Karpas-422 (cell line): ENCODE data around the gene RAB11B. TPM values are rescaled to one million over a fixed set of nuclear protein-coding genes. Genes with fewer than 3 reads are reported as not detected.
"Not testable (repeated sequence)": the region's sequence is repeated elsewhere in the genome, so short reads cannot be mapped to it uniquely, and the experiment has no call there.

Source experiments
- DNase-seq: peaks from one replicate; pipeline ENCODE4 v3.0.0-alpha.2; 2015
- H2AFZ ChIP-seq: fragments of 200-600 bp; sonication (generic); 2 replicates; pipeline ENCODE4 v1.6.1; 2014; ENCODE audit warnings: antibody characterized with exemption, low read length, mixed read lengths
- H3K27ac ChIP-seq: fragments of 200-600 bp; sonication (generic); 2 replicates; pipeline ENCODE4 v1.5.1; 2014; ENCODE audit warnings: mild to moderate bottlenecking, low read length, moderate library complexity
- H3K27me3 ChIP-seq: fragments of 200-600 bp; sonication (generic); 2 replicates; pipeline ENCODE4 v1.6.1; 2014; ENCODE audit warnings: low read length, mixed read lengths
- H3K36me3 ChIP-seq: fragments of 200-600 bp; sonication (generic); 2 replicates; pipeline ENCODE4 v1.6.1; 2014; ENCODE audit warnings: low read length, mixed read lengths; ENCODE audit not compliant: insufficient read depth
- H3K4me1 ChIP-seq: fragments of 200-600 bp; sonication (generic); 2 replicates; pipeline ENCODE4 v1.6.1; 2014; ENCODE audit warnings: mild to moderate bottlenecking, low read length, mixed read lengths
- H3K4me2 ChIP-seq: fragments of 200-600 bp; sonication (generic); 2 replicates; pipeline ENCODE4 v1.6.1; 2014; ENCODE audit warnings: low read length, low read depth, mild to moderate bottlenecking; ENCODE audit not compliant: poor library complexity, severe bottlenecking
- H3K4me3 ChIP-seq: fragments of 200-600 bp; sonication (generic); 2 replicates; pipeline ENCODE4 v1.5.1; 2014; ENCODE audit warnings: mild to moderate bottlenecking, antibody characterized with exemption, low read length, mixed read lengths
- H3K79me2 ChIP-seq: fragments of 200-600 bp; sonication (generic); 2 replicates; pipeline ENCODE4 v1.6.1; 2014; ENCODE audit warnings: mild to moderate bottlenecking, low read length, mixed read lengths
- H3K9ac ChIP-seq: fragments of 200-600 bp; sonication (generic); 2 replicates; pipeline ENCODE4 v1.6.0; 2014; ENCODE audit warnings: low read length
- H3K9me2 ChIP-seq: fragments of 200-600 bp; sonication (generic), shearing (Covaris generic); replicated peaks from 2 replicates; pipeline ENCODE4 v1.6.0; 2014; ENCODE audit warnings: mild to moderate bottlenecking, low read length, moderate library complexity; ENCODE audit not compliant: insufficient read depth
- H3K9me3 ChIP-seq: fragments of 300-700, 200-600 bp; sonication (generic); 2 replicates; pipeline ENCODE4 v1.6.1; 2014; ENCODE audit warnings: low read length, mixed read lengths
- H4K20me1 ChIP-seq: fragments of 200-600 bp; sonication (generic); 2 replicates; pipeline ENCODE4 v1.6.1; 2014; ENCODE audit warnings: mild to moderate bottlenecking, antibody characterized with exemption, low read length, low read depth; ENCODE audit not compliant: insufficient read depth
- total RNA-seq: library from RNA; depleted of rRNA; stranded (reverse); fragments of >200 nt; shearing (Covaris generic); gene quantifications from 2 replicates; pipeline ENCODE4 v1.2.3, GENCODE V29; 2014; ENCODE audit warnings: low replicate concordance

RAB11B gene
- total RNA-seq, 1 experiment from 2014 or later, result 23.7 TPM

- Histone ChIP-seq H2AFZ (no peak overlapping the region), H3K4me2 (no peak overlapping the region)
Observed at GRCh38 chr19:8421484-8422461, 31.6 kb downstream of the RAB11B start.

DNA sequence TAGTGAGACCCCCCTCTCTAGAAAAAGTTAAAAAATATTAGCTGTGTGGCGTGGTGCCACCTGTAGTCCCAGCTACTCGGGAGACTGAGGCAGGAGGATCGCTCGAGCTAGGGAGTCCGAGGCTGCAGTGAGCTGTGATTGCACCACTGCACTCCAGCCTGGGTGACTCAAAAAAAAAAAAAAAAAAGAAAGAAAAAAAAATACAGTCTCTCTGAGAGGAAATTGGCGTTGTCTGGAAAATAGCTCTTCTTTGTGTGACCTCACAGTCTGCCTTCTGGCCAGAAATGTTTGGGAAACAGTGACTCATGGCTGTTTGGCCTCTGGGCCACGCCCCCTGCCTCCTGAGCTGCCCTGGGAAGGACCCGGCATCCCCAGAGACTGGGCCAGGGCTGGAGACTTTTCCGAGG, 33.7 kb downstream of the RAB11B start:
- DNase-seq, result peak; percentile 39
- H3K9me3 ChIP-seq, result no peaks in the 10 kb centered on the region
- no peak overlapping the region for H3K27ac ChIP-seq
- no peak overlapping the region for H3K4me2 ChIP-seq
- H3K4me3 ChIP-seq, result no peak overlapping the region
- no peaks in the 10 kb centered on the region for H3K79me2 ChIP-seq
- no peaks in the 10 kb centered on the region for H3K4me1 ChIP-seq
- no peak overlapping the region for H2AFZ ChIP-seq
- no peaks in the 10 kb centered on the region for H3K27me3 ChIP-seq
- no peaks in the 10 kb centered on the region for H3K9me2 ChIP-seq
- no peak overlapping the region for H3K9ac ChIP-seq
- no peaks in the 10 kb centered on the region for H3K36me3 ChIP-seq
- H4K20me1 ChIP-seq, result no peaks in the 10 kb centered on the region

More at GRCh38 chr19:8421484-8422461, 31.6 kb downstream of the RAB11B start:
- Histone ChIP-seq H3K79me2 (no peaks in the 10 kb centered on the region), H3K4me1 (no peaks in the 10 kb centered on the region), H3K9me2 (no peaks in the 10 kb centered on the region), H3K27me3 (no peaks in the 10 kb centered on the region), H3K9ac (no peak overlapping the region), H3K4me3 (no peak overlapping the region), H3K27ac (no peak overlapping the region), H3K9me3 (no peaks in the 10 kb centered on the region), H4K20me1 (no peaks in the 10 kb centered on the region), H3K36me3 (no peaks in the 10 kb centered on the region)
- DNase-seq, result no peak

- not testable (repeated sequence) for H3K9me2 ChIP-seq, H3K36me3 ChIP-seq, H3K4me1 ChIP-seq, H3K9me3 ChIP-seq, H3K4me3 ChIP-seq, H3K4me2 ChIP-seq, H3K27me3 ChIP-seq, H3K9ac ChIP-seq, H2AFZ ChIP-seq, H3K27ac ChIP-seq, H4K20me1 ChIP-seq, DNase-seq, H3K79me2 ChIP-seq
Observed at GRCh38 chr19:8425331-8425730, 35.2 kb downstream of the RAB11B start.

DNA sequence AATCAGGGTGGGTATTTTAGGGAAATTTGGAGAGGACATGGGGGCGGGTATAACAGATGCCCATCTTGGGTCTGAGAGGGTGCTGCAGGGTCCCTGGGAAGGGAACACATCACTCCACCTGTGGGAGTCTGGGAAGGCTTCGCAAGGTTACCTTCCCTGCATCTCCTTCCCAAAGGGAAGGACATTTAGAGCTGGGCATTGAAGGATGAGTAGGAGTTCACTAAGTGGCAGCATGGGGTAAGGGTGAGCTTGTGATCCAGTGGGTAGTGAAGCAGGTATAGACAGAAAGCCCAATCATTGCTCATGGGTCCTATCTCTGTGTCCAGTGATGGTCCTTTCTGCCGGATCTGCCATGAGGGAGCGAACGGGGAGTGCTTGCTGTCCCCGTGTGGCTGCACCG, 36.1 kb downstream of the RAB11B start:
- Histone ChIP-seq H3K4me3 (no peak overlapping the region), H3K27me3 (no peaks in the 10 kb centered on the region), H2AFZ (no peak overlapping the region), H3K79me2 (no peaks in the 10 kb centered on the region), H3K36me3 (no peaks in the 10 kb centered on the region), H3K27ac (no peak overlapping the region), H3K9me2 (no peaks in the 10 kb centered on the region), H3K4me1 (no peaks in the 10 kb centered on the region), H3K4me2 (no peak overlapping the region), H3K9ac (no peak overlapping the region), H4K20me1 (no peaks in the 10 kb centered on the region), H3K9me3 (no peaks in the 10 kb centered on the region)
- peak; percentile 29 for DNase-seq

DNA sequence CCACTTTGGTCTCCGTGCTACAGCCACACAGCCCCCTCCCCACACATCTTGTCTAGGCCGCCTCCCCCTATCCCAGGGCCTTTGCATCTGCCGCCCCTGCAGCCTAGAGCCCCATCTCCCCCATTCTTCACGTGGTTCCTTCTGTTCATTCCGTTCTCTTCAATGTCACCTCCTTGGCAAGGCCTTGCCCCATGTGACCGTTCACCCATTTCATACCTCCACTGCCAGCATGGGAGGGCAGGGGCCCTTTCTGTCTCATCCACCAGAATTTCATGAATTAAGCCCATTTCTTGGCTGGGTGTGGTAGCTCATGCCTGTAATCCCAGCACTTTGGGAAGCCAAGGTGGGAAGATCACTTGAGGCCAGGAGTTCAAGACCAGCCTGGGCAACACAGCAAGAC, 38.9 kb downstream of the RAB11B start:
- H3K27me3 ChIP-seq, result no peaks in the 10 kb centered on the region
- H4K20me1 ChIP-seq, result no peaks in the 10 kb centered on the region
- H3K27ac ChIP-seq, result no peak overlapping the region
- H3K79me2 ChIP-seq, result no peaks in the 10 kb centered on the region
- no peak overlapping the region for H3K9ac ChIP-seq
- no peak overlapping the region for H3K4me3 ChIP-seq
- no peak for DNase-seq
- H3K9me3 ChIP-seq, result no peaks in the 10 kb centered on the region
- H3K4me2 ChIP-seq, result no peak overlapping the region
- H3K36me3 ChIP-seq, result no peaks in the 10 kb centered on the region
- no peaks in the 10 kb centered on the region for H3K9me2 ChIP-seq
- no peaks in the 10 kb centered on the region for H3K4me1 ChIP-seq
- H2AFZ ChIP-seq, result no peak overlapping the region

GRCh38 chr19:8429826-8430225, 39.7 kb downstream of the RAB11B start:
- Histone ChIP-seq H3K36me3 (no peaks in the 10 kb centered on the region), H4K20me1 (no peaks in the 10 kb centered on the region), H3K9me2 (no peaks in the 10 kb centered on the region), H3K4me3 (no peak overlapping the region), H3K79me2 (no peaks in the 10 kb centered on the region), H3K4me1 (no peaks in the 10 kb centered on the region; the same call in 1 of the 2 replicates), H3K27me3 (no peaks in the 10 kb centered on the region), H3K4me2 (no peak overlapping the region), H3K9me3 (no peaks in the 10 kb centered on the region), H2AFZ (no peak overlapping the region), H3K9ac (no peak overlapping the region), H3K27ac (no peak overlapping the region)
- DNase-seq, result no peak

GRCh38 chr19:8430650-8431049, 40.5 kb downstream of the RAB11B start:
- Histone ChIP-seq H3K36me3 (no peaks in the 10 kb centered on the region), H3K9me2 (no peaks in the 10 kb centered on the region), H3K4me2 (no peak overlapping the region), H3K79me2 (no peaks in the 10 kb centered on the region), H3K9me3 (no peaks in the 10 kb centered on the region), H3K9ac (no peak overlapping the region), H2AFZ (no peak overlapping the region), H3K4me1 (no peaks in the 10 kb centered on the region; the same call in 1 of the 2 replicates), H3K27ac (no peak overlapping the region), H3K27me3 (no peaks in the 10 kb centered on the region), H4K20me1 (no peaks in the 10 kb centered on the region), H3K4me3 (no peak overlapping the region)
- peak; percentile 16 for DNase-seq

DNA sequence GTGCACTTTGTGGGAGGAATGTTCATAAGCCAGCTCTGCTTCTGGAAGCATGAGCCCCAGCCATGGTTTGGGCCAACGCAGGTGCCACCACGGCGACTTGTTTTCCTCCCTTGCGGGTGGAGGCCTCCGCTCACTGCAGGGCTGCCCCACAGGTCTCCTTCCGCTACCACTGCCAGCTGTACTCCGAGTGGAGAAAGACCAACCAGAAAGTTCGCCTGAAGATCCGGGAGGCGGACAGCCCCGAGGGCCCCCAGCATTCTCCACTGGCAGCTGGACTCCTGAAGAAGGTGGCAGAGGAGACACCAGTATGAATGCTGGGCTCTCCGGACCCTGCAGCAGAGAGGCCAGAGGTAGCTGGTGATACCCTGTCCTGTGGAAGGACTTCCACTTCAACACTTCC, 48.1 kb downstream of the RAB11B start:
- H3K9me2 ChIP-seq, result no peaks in the 10 kb centered on the region
- no peaks in the 10 kb centered on the region; the same call in 1 of the 2 replicates for H3K4me1 ChIP-seq
- H2AFZ ChIP-seq, result no peak overlapping the region
- H3K27me3 ChIP-seq, result no peaks in the 10 kb centered on the region
- H3K9ac ChIP-seq, result no peak overlapping the region
- no peaks in the 10 kb centered on the region for H3K36me3 ChIP-seq
- no peak overlapping the region for H3K4me3 ChIP-seq
- no peak overlapping the region for H3K4me2 ChIP-seq
- no peaks in the 10 kb centered on the region for H3K9me3 ChIP-seq
- no peaks in the 10 kb centered on the region for H3K79me2 ChIP-seq
- H4K20me1 ChIP-seq, result no peaks in the 10 kb centered on the region
- DNase-seq, result no peak
- H3K27ac ChIP-seq, result no peak overlapping the region
